ENCODE measurements around the gene ARFGAP2. TPM values are rescaled to one million over a fixed set of nuclear protein-coding genes. Genes with fewer than 3 reads are reported as not detected.

ARFGAP2 gene
- total RNA-seq, 2 donors from 2014 or later: 84.6 to 86.0 TPM

- H3K27me3 ChIP-seq (ENCODE audit: control insufficient read depth, insufficient read depth, low read length, poor library complexity, severe bottlenecking): no peaks in the 10 kb centered on the region
- WGBS, 2 experiments (ENCODE audit: insufficient coverage in 1 of 2, insufficient read length in 1 of 2): 69 to 90% methylated on average over 1 to 3 of the region's 3 CpGs
- no peaks in the 10 kb centered on the region for H3K27me3 Mint-ChIP-seq (ENCODE audit: insufficient read depth)
- no peaks in the 10 kb centered on the region for H3K9me3 ChIP-seq (ENCODE audit: control insufficient read depth, low read length)
- peaks cover 2% of the 10 kb centered on the region for H3K4me1 Mint-ChIP-seq
- no peak overlapping the region for H3K27ac ChIP-seq (ENCODE audit: low read depth, low read length)
- no peak overlapping the region for H3K9ac ChIP-seq (ENCODE audit: extremely low read depth, low read length, poor library complexity, severe bottlenecking)
- no peak for DNase-seq
- no peaks in the 10 kb centered on the region for H3K4me1 ChIP-seq (ENCODE audit: control insufficient read depth, insufficient read depth, low read length)
- H3K36me3 Mint-ChIP-seq (ENCODE audit: low read depth): peaks cover 39% of the 10 kb centered on the region
- peaks cover 43% of the 10 kb centered on the region for H3K36me3 ChIP-seq (ENCODE audit: control insufficient read depth, insufficient read depth, low read length)
- H3K4me3 Mint-ChIP-seq: no peak overlapping the region
- no peak overlapping the region for H3K27ac Mint-ChIP-seq
- H3K9me3 Mint-ChIP-seq: no peaks in the 10 kb centered on the region
- H3K4me3 ChIP-seq (ENCODE audit: low read length): no peak overlapping the region
- no peak for TF ChIP-seq CTCF (conservative IDR thresholded peaks at IDR 0.05)
Measured at GRCh38 chr11:47163193-47163592, 13.5 kb downstream of the ARFGAP2 start.

GRCh38 chr11:47162426-47162825, 14.3 kb downstream of the ARFGAP2 start:
- H3K27ac ChIP-seq (ENCODE audit: low read depth, low read length): no peak overlapping the region
- no peak for TF ChIP-seq CTCF (conservative IDR thresholded peaks at IDR 0.05)
- no peaks in the 10 kb centered on the region for H3K9me3 Mint-ChIP-seq
- H3K4me3 ChIP-seq (ENCODE audit: low read length): no peak overlapping the region
- DNase-seq: no peak
- H3K4me3 Mint-ChIP-seq: no peak overlapping the region
- no peaks in the 10 kb centered on the region for H3K4me1 ChIP-seq (ENCODE audit: control insufficient read depth, insufficient read depth, low read length)
- peaks cover 32% of the 10 kb centered on the region for H3K36me3 Mint-ChIP-seq (ENCODE audit: low read depth)
- no peak overlapping the region for H3K9ac ChIP-seq (ENCODE audit: extremely low read depth, low read length, poor library complexity, severe bottlenecking)
- H3K36me3 ChIP-seq (ENCODE audit: control insufficient read depth, insufficient read depth, low read length): peaks cover 35% of the 10 kb centered on the region
- H3K27me3 Mint-ChIP-seq (ENCODE audit: insufficient read depth): no peaks in the 10 kb centered on the region
- no peaks in the 10 kb centered on the region for H3K9me3 ChIP-seq (ENCODE audit: control insufficient read depth, low read length)
- H3K27ac Mint-ChIP-seq: no peak overlapping the region
- H3K4me1 Mint-ChIP-seq: peaks cover 2% of the 10 kb centered on the region
- WGBS, 2 experiments (ENCODE audit: insufficient coverage in 1 of 2, insufficient read length in 1 of 2): 89 to 90% methylated on average over 2 to 5 of the region's 5 CpGs
- H3K27me3 ChIP-seq (ENCODE audit: control insufficient read depth, insufficient read depth, low read length, poor library complexity, severe bottlenecking): no peaks in the 10 kb centered on the region

GRCh38 chr11:47161890-47162289, 14.8 kb downstream of the ARFGAP2 start:
- H3K36me3 ChIP-seq (ENCODE audit: control insufficient read depth, insufficient read depth, low read length): peaks cover 30% of the 10 kb centered on the region
- no peaks in the 10 kb centered on the region for H3K4me1 ChIP-seq (ENCODE audit: control insufficient read depth, insufficient read depth, low read length)
- Mint-ChIP-seq H3K9me3 (no peaks in the 10 kb centered on the region), H3K4me3 (no peak overlapping the region), H3K4me1 (peaks cover 2% of the 10 kb centered on the region), H3K27ac (peak overlapping the region; percentile 72), H3K36me3 (ENCODE audit: low read depth) (peaks cover 26% of the 10 kb centered on the region), H3K27me3 (ENCODE audit: insufficient read depth) (no peaks in the 10 kb centered on the region)
- H3K27ac ChIP-seq (ENCODE audit: low read depth, low read length): no peak overlapping the region
- H3K9me3 ChIP-seq (ENCODE audit: control insufficient read depth, low read length): no peaks in the 10 kb centered on the region
- H3K4me3 ChIP-seq (ENCODE audit: low read length): no peak overlapping the region
- no peaks in the 10 kb centered on the region for H3K27me3 ChIP-seq (ENCODE audit: control insufficient read depth, insufficient read depth, low read length, poor library complexity, severe bottlenecking)
- no peak for DNase-seq
- H3K9ac ChIP-seq (ENCODE audit: extremely low read depth, low read length, poor library complexity, severe bottlenecking): no peak overlapping the region
- no peak for TF ChIP-seq CTCF (conservative IDR thresholded peaks at IDR 0.05)
- 84 to 97% methylated on average over 4 to 9 of the region's 9 CpGs for WGBS, 2 experiments (ENCODE audit: insufficient coverage in 1 of 2, insufficient read length in 1 of 2)
